HL-60 (cell line): ENCODE results near the gene MYO7A.
A peak's percentile ranks its signal among the peaks of the same experiment; 100 is the strongest.

ENCODE experiments used
- POLR2AphosphoS5 ChIP-seq: IDR thresholded peaks from 2 replicates; pipeline ENCODE4 v1.6.1; 2012; ENCODE audit warnings: low read depth
- TF ChIP-seq, protein P1 (sequence below): IDR thresholded peaks from one replicate; pipeline ENCODE4 v1.5.1; 2011; ENCODE audit warnings: low read length, control low read depth, inconsistent platforms; ENCODE audit not compliant: insufficient read depth

DNA sequence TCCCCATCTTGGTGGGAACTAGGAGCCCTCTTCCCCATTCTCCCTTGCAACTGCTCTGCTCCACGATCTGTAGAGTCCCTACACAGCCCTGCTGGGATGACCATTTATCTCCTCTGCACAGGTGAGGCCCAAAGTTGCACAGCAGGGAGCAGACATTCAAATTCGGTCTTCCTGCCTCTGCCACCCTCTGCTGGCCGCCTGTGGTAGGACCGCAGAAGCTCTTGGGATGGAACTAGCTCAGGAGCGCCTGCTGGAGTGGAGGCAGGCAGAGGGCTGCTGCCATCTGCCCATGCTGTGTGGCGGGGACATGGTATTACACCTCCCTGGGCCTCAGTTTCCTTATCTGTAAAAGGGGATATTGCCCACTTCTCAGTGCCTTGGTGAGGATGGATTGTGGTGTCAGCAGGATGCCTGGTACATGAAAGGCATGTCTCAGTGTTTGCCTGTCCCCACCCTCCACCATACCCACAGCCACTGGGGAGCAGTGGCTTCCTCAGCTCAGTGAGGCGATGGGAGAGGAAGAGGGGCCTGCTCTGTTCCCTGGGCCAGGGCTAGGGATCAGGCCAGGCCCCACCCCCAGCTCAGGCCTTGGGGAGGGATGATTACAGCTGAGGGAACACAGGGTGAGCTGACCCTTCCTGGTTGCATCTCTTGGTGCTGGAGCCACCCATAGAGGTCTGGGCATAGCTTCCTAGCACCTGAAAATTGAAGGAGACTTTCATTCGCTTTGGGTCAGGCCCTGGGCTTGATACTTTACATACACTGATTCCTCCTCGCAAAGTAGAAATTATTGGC is 36.7 kb upstream of the MYO7A start:
- TF ChIP-seq, protein P1, sequence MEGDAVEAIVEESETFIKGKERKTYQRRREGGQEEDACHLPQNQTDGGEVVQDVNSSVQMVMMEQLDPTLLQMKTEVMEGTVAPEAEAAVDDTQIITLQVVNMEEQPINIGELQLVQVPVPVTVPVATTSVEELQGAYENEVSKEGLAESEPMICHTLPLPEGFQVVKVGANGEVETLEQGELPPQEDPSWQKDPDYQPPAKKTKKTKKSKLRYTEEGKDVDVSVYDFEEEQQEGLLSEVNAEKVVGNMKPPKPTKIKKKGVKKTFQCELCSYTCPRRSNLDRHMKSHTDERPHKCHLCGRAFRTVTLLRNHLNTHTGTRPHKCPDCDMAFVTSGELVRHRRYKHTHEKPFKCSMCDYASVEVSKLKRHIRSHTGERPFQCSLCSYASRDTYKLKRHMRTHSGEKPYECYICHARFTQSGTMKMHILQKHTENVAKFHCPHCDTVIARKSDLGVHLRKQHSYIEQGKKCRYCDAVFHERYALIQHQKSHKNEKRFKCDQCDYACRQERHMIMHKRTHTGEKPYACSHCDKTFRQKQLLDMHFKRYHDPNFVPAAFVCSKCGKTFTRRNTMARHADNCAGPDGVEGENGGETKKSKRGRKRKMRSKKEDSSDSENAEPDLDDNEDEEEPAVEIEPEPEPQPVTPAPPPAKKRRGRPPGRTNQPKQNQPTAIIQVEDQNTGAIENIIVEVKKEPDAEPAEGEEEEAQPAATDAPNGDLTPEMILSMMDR = peak; percentile 81
- TF ChIP-seq POLR2AphosphoS5 = no peak
